ACC112 (cell line): ENCODE data around the gene GINM1.

Source experiments
- H2AFZ ChIP-seq: fragments of 200-600 bp; sonication (generic); one replicate; pipeline ENCODE4 v1.6.0; 2017; ENCODE audit warnings: antibody characterized with exemption, low read length; ENCODE audit not compliant: unreplicated experiment
- H3K27ac ChIP-seq: fragments of 200-600 bp; sonication (generic); 2 replicates; pipeline ENCODE4 v1.5.1; 2014; ENCODE audit warnings: low read depth, mild to moderate bottlenecking, antibody characterized with exemption, low read length, moderate library complexity
- H3K27me3 ChIP-seq: fragments of 200-600 bp; sonication (generic); 2 replicates; pipeline ENCODE4 v1.6.1; 2014; ENCODE audit warnings: mild to moderate bottlenecking, antibody characterized with exemption, low read length, moderate library complexity, mixed read lengths; ENCODE audit not compliant: insufficient read depth
- H3K36me3 ChIP-seq: fragments of 200-600 bp; sonication (generic); 2 replicates; pipeline ENCODE4 v1.6.1; 2016; ENCODE audit warnings: mild to moderate bottlenecking, antibody characterized with exemption, low read length, moderate library complexity, mixed read lengths; ENCODE audit not compliant: insufficient read depth
- H3K4me1 ChIP-seq: fragments of 200-600 bp; sonication (generic); one replicate; pipeline ENCODE4 v1.6.1; 2016; ENCODE audit warnings: low read length, mixed read lengths; ENCODE audit not compliant: insufficient read depth, unreplicated experiment, control insufficient read depth
- H3K4me3 ChIP-seq: fragments of 200-600 bp; sonication (generic); 2 replicates; pipeline ENCODE4 v1.5.1; 2014; ENCODE audit warnings: mild to moderate bottlenecking, low read depth, low read length
- H3K79me2 ChIP-seq: fragments of 200-600 bp; sonication (generic); one replicate; pipeline ENCODE4 v1.6.0; 2016; ENCODE audit warnings: low read length; ENCODE audit not compliant: control insufficient read depth, unreplicated experiment, insufficient read depth

The GINM1 gene, protein sequence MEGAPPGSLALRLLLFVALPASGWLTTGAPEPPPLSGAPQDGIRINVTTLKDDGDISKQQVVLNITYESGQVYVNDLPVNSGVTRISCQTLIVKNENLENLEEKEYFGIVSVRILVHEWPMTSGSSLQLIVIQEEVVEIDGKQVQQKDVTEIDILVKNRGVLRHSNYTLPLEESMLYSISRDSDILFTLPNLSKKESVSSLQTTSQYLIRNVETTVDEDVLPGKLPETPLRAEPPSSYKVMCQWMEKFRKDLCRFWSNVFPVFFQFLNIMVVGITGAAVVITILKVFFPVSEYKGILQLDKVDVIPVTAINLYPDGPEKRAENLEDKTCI

DNA sequence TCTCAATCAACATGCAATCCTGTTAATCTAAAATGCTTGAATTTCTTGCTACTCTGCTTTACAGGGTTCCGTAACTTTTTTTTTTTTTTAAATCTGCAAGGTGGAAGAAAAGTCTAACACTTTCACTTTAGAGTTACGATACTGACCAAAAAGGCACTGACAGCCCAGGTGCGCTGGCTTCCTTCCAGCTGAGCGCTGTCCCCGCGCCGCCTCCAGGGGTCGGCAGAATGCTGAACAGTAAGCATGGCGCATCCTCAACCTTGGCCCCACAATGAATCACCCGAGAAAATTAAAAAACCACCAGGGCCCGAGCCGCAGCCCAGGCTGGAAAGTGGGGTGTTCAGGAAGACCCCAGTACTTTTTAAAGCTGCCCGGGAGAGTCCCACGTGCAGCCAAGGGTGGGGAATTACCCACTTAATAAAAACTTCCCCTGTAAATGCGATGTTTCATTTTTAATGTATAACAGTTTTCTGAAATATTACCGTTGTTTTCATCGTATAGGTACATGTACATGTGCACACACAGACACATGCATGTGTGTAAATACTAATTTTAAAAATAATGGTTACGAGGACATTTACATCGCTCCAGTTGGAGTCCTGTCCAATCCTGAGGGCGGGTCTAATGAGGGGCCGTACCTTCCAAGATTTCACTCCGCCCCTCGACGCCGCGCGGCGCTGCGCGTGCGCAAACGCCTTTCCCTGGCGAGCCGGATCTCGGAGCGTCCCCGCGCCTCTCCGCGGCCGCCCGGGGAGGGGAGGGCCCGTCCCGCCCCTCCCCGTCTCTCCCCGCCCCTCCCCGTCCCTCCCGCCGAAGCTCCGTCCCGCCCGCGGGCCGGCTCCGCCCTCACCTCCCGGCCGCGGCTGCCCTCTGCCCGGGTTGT lies at the start of gene GINM1:
Gene GINM1 (plus strand): TSS at position 849 of the 883 bp plus-strand sequence. CDS start 40 bp downstream, outside the sequence.
- Histone ChIP-seq H3K4me1 (peaks cover 12% of the 10 kb centered on the region), H3K4me3 (peak within 1 kb of the TSS; percentile 100), H3K36me3 (no peaks in the 10 kb centered on the region), H3K79me2 (peaks cover 30% of the 10 kb centered on the region), H3K27me3 (no peaks in the 10 kb centered on the region), H3K27ac (peak within 1 kb of the TSS; percentile 70), H2AFZ (peak within 1 kb of the TSS; percentile 100)

DNA sequence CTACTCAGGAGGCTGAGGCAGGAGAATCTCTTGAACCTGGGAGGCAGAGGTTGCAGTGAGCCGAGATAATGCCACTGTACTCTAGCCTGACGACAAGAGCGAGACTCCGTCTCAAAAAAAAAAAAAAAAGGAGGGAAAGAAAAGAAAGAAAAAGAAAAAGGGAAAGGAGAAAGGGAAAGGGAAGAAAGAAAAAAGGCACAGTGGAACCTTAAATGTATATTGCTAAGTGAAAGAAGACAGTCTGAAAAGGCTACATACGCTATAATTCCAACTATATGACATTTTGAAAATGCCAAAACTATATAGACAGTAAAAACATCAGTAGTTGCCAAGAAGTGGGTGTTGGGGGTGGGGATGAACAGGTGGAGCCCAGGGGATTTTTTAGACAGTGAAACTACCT lies 36.5 kb upstream of the GINM1 start:
- H3K4me3 ChIP-seq, result no peak overlapping the region
- peaks cover 6% of the 10 kb centered on the region for H3K79me2 ChIP-seq
- no peaks in the 10 kb centered on the region for H3K4me1 ChIP-seq
- no peaks in the 10 kb centered on the region for H3K27me3 ChIP-seq
- H3K36me3 ChIP-seq, result peaks cover 31% of the 10 kb centered on the region
- no peak overlapping the region for H3K27ac ChIP-seq
- H2AFZ ChIP-seq, result no peak overlapping the region

GRCh38 chr6:149534742-149535141 lies 31.4 kb upstream of the GINM1 start:
- Histone ChIP-seq H3K4me3 (no peak overlapping the region), H2AFZ (no peak overlapping the region), H3K27me3 (no peaks in the 10 kb centered on the region), H3K79me2 (no peaks in the 10 kb centered on the region), H3K36me3 (peaks cover 36% of the 10 kb centered on the region), H3K4me1 (no peaks in the 10 kb centered on the region), H3K27ac (no peak overlapping the region)

- H3K79me2 ChIP-seq, result peaks cover 49% of the 10 kb centered on the region
These were observed 25.0 kb upstream of the GINM1 start for GRCh38 chr6:149541139-149541538.

DNA sequence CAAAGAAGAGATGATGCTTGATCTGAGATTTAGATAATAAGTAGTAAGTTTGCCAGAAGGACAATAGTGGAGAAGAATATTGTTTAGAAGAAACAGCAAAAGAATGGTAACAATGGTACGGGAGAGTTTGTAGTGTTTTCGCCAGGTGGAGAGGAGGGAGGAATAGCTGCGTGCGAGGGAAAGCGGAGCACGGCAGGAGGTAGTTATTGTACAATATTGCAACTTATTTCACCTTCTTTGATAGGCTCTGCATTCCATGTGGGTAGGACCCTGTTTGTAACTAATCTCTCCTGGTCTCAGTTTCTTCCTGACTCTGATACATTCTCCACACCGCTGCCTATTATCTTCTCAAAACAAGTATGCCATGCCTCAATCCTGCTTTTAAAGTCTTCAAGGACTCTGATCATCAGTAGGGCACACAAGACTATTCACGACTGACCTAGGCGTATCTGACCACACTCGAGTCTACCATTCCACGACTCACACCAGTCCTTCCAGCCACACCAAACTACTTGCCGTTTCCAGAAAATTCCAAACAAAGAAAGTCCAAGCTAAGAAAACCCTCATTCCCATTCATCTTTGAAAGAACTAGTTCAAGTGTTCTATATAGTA lies 21.4 kb upstream of the GINM1 start:
- Histone ChIP-seq H3K27ac (peak overlapping the region; percentile 97), H3K79me2 (peaks cover 49% of the 10 kb centered on the region), H3K4me1 (peaks cover 9% of the 10 kb centered on the region), H2AFZ (no peak overlapping the region), H3K4me3 (peak overlapping the region; percentile 97), H3K27me3 (no peaks in the 10 kb centered on the region), H3K36me3 (0 out of 2 replicates have a peak, but pooled peaks cover 3% of the 10 kb centered on the region)

More at GRCh38 chr6:149541139-149541538, 25.0 kb upstream of the GINM1 start:
- H3K27ac ChIP-seq, result no peak overlapping the region
- H3K4me1 ChIP-seq, result peaks cover 9% of the 10 kb centered on the region
- no peak overlapping the region for H2AFZ ChIP-seq
- H3K4me3 ChIP-seq, result no peak overlapping the region
- H3K36me3 ChIP-seq, result peaks cover 11% of the 10 kb centered on the region; the same call in 1 of the 2 replicates
- no peaks in the 10 kb centered on the region for H3K27me3 ChIP-seq

- Histone ChIP-seq H3K79me2 (peaks cover 49% of the 10 kb centered on the region), H3K4me3 (peak overlapping the region; percentile 97), H3K27ac (peak overlapping the region; percentile 97), H3K4me1 (peaks cover 9% of the 10 kb centered on the region), H3K36me3 (0 out of 2 replicates have a peak, but pooled peaks cover 3% of the 10 kb centered on the region), H2AFZ (peak overlapping the region; percentile 79), H3K27me3 (no peaks in the 10 kb centered on the region)
These were observed 20.9 kb upstream of the GINM1 start for GRCh38 chr6:149545258-149545753.

DNA sequence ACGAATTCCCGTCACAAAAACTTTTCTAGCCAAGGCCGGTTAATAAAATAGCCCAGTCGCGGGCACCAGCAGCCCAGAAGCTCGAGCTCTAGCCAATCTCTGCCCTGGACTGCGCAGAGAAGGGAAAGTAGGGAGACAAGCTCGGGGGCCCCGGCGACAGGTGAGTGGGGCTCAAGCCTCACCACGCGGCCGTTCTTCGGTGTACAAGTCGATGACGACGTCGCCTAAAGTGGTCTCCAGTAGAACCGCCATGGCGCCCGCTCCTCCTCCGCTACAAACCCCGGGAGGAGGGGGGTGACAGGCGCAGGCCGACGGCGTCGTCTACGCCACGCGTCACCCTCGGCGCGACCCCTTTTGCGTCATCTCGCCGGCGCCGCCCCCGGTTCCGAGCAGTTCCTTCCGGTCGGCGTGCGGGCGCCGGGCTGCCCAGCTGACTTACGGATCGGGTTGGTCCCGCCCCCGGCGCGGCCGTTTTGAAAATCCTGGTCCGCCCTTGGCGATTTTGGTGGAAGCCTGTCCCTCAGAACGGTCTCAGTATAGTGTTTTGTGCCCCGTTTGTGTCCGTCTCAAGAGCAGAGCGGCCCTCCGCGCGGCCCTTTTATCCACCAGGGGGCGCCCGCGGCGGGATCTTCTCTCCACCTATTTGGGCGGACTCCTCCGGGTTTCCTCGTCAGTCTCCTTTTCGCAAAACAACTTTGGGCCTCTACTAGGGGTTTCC lies 20.3 kb upstream of the GINM1 start, which contains the start of gene PPIL4:
Gene PPIL4 (minus strand): TSS at position 290 of the 718 bp plus-strand sequence. CDS start 38 bp downstream, at position 252.
- peaks cover 47% of the 10 kb centered on the region for H3K79me2 ChIP-seq
- H2AFZ ChIP-seq, result peak within 1 kb of the TSS; percentile 79
- H3K27me3 ChIP-seq, result no peaks in the 10 kb centered on the region
- H3K4me1 ChIP-seq, result peaks cover 9% of the 10 kb centered on the region
- H3K36me3 ChIP-seq, result 0 out of 2 replicates have a peak, but pooled peaks cover under 1% of the 10 kb centered on the region
- peak within 1 kb of the TSS; percentile 97 for H3K4me3 ChIP-seq
- H3K27ac ChIP-seq, result peak within 1 kb of the TSS; percentile 97

GRCh38 chr6:149551920-149552319 lies 14.3 kb upstream of the GINM1 start:
- no peaks in the 10 kb centered on the region for H3K79me2 ChIP-seq
- H3K27ac ChIP-seq, result no peak overlapping the region
- H3K27me3 ChIP-seq, result no peaks in the 10 kb centered on the region
- no peak overlapping the region for H3K4me3 ChIP-seq
- H3K36me3 ChIP-seq, result no peaks in the 10 kb centered on the region
- no peaks in the 10 kb centered on the region for H3K4me1 ChIP-seq
- H2AFZ ChIP-seq, result no peak overlapping the region

GRCh38 chr6:149558029-149558428 lies 8.1 kb upstream of the GINM1 start:
- H3K27ac ChIP-seq, result no peak overlapping the region
- H3K27me3 ChIP-seq, result no peaks in the 10 kb centered on the region
- H2AFZ ChIP-seq, result no peak overlapping the region
- H3K4me3 ChIP-seq, result no peak overlapping the region
- no peaks in the 10 kb centered on the region for H3K4me1 ChIP-seq
- H3K79me2 ChIP-seq, result no peaks in the 10 kb centered on the region
- no peaks in the 10 kb centered on the region for H3K36me3 ChIP-seq

- H3K27ac ChIP-seq, result no peak overlapping the region
- no peak overlapping the region for H2AFZ ChIP-seq
- no peaks in the 10 kb centered on the region for H3K36me3 ChIP-seq
- H3K79me2 ChIP-seq, result no peaks in the 10 kb centered on the region
- H3K27me3 ChIP-seq, result no peaks in the 10 kb centered on the region
- no peak overlapping the region for H3K4me3 ChIP-seq
- H3K4me1 ChIP-seq, result peaks cover 12% of the 10 kb centered on the region
These were observed 6.8 kb upstream of the GINM1 start for GRCh38 chr6:149559389-149559788.
